Measurements from ENCODE around the gene CACNA2D2.

GRCh38 chr3:50486219-50486888 is 17.1 kb downstream of the CACNA2D2 start:
- TF ChIP-seq REST (IDR thresholded peaks at IDR 0.05; ENCODE audit: low read depth, low read length), result no peak
- no peak for TF ChIP-seq PBX3 (IDR thresholded peaks at IDR 0.05)
- no peak for TF ChIP-seq USF2 (IDR thresholded peaks at IDR 0.05; ENCODE audit: borderline replicate concordance, low read depth, low read length)
- no peak for TF ChIP-seq CTCF (IDR thresholded peaks at IDR 0.05)
- TF ChIP-seq ELF1 (IDR thresholded peaks at IDR 0.05), result no peak
- TF ChIP-seq MXI1 (IDR thresholded peaks at IDR 0.05; ENCODE audit: low read depth, low read length), result no peak
- no peak for TF ChIP-seq POLR2AphosphoS5 (IDR thresholded peaks at IDR 0.05; ENCODE audit: low read depth, low read length)
- TF ChIP-seq FOXM1 (IDR thresholded peaks at IDR 0.05; ENCODE audit: low read depth), result no peak
- no peak for TF ChIP-seq FOXJ3 (CRISPR knock-in tag; IDR thresholded peaks at IDR 0.05)
- no peak for TF ChIP-seq EZH2phosphoT487 (IDR thresholded peaks at IDR 0.05; ENCODE audit: borderline replicate concordance, low read depth)

All from SK-N-SH (cell line).